ENCODE data around the gene AFAP1L1. TPM values are rescaled to one million over a fixed set of nuclear protein-coding genes. Genes with fewer than 3 reads are reported as not detected.

AFAP1L1 gene
- total RNA-seq, 1 experiment from 2014 or later, result 1.4 TPM

DNA sequence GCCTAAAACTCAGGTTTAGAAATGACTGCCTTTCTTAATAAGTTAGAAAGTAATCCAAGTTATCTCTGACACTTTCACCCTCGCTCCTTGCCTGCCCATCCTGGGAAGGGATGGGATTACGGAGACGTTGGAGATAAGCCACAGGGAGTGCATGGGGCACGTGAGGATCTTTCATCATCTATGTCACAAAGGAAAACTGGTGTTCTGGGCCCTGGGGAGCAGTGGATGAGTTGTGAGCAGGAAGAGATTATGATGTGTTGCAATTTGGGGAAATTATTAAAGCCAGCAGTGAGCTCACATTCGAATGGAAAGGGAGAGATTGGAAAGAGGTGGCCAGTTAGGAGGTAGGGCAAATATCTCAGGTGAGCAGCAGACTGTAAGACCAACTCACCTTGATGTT is 12.8 kb downstream of the AFAP1L1 start:
- no peak for DNase-seq (ENCODE audit: low spot score)

- no peak for DNase-seq (ENCODE audit: low spot score)
These were observed 13.5 kb downstream of the AFAP1L1 start for GRCh38 chr5:149285153-149285552.

GRCh38 chr5:149288436-149288835 is 16.8 kb downstream of the AFAP1L1 start:
- DNase-seq (ENCODE audit: low spot score), result no peak

- no peak for DNase-seq (ENCODE audit: low spot score)
These were observed 17.6 kb downstream of the AFAP1L1 start for GRCh38 chr5:149289301-149289700.

DNA sequence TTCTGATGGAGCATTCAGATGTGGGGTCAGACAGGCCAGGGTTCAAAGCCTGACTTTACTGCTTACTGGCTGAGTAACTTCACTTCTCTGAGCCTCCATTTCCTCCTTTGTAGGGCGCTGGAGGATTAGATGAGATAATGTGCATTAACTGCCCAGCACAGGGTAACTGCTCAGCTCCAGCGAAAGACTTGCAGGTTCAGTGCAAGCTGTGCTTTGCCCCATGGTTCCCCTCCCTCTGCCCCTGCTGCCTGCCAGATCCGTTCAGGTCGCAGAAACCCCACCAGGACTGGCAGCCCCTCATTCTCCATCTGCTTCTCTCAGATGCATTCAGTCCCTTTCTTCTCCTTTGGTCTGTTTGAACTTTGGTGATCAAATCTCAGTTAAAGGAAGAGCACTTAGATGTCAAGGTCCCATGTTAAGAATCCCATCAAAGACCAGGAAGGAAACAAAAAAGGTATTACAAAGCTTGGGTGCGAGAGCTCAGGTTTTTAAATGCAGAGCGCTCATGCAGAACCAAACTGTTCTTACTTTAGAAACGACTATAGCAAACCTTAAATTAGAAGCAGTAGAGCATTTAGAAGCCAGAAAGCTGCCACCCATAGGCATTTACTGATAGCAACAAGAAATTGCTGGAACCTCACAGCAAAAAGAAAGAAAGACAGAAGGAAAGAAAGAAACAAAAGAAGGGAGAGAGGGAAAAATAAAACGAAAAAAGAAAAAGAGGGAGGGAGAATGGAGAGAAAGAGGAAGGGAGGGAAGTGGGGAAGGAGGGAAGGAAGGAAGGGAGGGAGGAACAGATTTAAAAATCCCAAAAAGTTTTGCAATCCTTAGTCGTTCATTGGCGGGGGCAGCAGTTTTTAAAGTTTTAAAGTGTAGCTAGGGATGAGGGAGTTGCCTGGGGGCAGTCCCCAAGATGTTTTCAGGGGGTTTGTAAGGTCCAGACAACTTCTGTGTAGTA is 23.5 kb downstream of the AFAP1L1 start:
- DNase-seq (ENCODE audit: low spot score), result no peak

DNA sequence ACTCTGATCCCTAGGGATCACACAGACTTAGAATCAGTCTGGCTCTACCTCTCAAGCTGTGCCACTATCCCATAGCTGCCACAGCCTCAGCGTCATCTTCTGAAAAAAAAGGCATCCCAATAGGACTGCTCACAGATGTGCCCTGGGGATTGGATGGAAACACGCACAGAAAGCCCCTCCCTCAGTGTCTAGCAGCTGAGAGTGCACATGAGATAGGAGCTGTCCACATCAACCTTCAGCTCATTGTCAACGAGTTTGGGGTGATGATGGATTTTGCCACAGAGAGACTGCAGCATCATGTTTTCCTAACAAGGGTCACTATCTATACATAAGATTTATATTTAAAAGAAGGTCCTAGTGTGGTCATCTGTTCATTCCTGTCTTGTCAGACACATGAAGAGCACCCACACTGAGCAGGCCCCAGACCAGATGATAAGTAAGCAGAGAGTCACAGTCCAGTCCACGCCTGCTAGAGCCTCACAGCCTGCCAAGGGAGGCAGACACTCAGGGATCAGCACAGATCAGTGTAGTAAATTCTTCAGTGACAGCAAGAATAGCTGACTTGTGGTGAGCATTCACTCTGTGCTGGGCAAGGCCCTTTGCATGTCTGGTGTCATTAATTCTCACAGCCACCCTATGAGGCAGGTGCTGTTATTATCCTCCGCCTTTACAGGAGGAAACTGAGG is 25.8 kb downstream of the AFAP1L1 start:
- no peak for DNase-seq (ENCODE audit: low spot score)

- no peak for DNase-seq (ENCODE audit: low spot score)
These were observed 26.5 kb downstream of the AFAP1L1 start for GRCh38 chr5:149298163-149298562.

DNA sequence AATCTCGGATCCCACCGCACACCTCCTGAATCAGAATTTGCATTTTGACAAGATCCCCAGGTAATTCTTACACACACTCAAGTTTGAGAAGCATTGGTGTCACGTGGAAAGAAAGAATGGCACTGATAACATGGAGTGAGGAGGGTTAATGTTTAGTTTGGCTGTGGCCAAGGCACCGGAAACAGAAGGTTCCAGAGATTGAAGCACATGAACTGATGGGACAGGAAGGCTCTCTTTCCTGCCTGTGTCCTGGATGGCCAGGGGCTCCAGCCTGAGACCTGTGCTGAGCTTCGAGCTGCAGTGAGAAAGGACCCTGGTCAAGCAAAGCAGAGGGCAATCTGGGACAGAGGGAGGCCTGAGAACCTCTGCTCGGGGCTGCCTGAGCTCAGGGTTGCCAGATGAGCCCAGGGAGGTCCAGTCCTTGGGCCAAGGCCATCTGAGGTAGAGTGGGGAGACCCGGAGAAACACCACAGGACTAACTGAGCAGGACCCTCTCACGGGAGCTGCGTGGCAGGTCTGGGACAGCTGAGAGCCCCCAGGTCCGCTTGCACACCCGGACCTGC is 27.3 kb downstream of the AFAP1L1 start:
- DNase-seq (ENCODE audit: low spot score), result no peak

DNA sequence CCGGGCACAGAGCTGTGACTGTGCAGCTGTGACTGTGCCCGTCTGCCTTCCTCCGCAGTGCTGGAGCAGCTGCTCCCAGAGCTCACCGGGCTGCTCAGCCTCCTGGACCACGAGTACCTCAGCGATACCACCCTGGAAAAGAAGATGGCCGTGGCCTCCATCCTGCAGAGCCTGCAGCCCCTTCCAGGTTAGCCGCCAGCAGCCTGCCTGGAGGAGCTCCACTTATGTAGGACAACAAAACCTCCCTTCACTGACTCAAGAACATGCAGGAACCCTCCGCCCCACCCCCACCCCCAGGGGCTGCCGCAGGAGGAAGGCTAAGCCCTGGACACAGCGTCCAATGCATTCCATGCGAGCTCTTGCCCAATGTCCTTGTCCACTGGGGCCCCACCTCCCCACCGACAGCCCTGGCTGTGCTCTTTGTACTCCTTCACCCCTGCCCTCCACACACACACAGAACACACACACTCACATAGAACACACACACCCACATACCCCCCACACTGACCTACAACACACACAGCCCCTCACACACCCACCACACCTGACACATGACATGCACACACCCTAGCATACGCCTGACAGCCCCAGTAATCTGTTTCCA is 27.9 kb downstream of the AFAP1L1 start:
- no peak for DNase-seq (ENCODE audit: low spot score)

DNA sequence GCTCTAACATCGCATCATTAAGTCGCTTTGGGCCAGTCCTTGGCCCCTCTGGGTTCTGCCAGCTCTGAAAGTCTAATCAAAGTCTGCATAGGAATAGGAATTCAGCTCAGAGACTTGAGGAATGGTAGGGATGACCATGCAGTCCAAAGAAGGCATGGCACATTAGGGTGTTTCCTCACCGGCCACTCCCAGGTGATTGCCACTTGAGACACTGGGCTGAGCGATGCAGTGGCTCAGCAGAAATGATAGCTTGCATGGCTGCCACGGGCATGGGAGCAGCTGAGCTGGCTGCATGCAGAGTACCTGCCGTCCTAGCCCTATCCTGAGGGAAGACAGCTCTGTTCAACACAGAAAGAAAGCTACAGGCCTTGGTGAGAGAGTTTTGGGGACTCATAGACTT is 28.8 kb downstream of the AFAP1L1 start:
- DNase-seq (ENCODE audit: low spot score), result no peak

DNA sequence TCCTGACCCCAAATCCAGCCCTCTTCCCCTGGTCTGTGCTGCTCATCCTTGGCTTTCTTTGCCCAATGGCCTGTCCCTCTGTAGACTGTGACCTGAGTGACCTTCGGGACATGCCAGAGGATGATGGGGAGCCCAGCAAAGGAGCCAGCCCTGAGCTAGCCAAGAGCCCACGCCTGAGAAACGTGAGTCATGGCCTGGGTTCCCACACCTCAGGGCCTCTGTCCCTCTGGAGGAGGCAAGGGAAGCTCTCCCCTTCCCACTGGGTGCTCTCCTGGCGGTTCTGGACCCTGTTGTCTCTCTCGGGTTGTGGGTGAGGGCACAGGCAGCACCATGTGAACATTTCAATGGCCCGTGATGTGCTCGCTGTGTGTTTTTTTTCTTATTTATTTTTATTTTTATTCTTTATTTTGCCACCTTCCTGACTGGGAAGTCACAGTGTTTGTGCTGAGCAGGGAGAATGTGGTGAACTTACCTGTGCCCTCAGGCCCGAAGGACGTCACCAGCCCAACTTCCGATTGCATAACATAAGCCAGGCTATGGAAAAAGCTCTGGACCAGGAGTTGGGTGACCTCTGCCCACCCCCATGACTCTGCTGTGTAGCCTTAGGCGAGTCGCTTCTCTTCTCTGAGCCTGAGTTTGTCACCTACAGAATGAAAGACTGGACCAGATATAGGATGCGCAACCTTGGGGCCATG is 29.5 kb downstream of the AFAP1L1 start:
- no peak for DNase-seq (ENCODE audit: low spot score)

DNA sequence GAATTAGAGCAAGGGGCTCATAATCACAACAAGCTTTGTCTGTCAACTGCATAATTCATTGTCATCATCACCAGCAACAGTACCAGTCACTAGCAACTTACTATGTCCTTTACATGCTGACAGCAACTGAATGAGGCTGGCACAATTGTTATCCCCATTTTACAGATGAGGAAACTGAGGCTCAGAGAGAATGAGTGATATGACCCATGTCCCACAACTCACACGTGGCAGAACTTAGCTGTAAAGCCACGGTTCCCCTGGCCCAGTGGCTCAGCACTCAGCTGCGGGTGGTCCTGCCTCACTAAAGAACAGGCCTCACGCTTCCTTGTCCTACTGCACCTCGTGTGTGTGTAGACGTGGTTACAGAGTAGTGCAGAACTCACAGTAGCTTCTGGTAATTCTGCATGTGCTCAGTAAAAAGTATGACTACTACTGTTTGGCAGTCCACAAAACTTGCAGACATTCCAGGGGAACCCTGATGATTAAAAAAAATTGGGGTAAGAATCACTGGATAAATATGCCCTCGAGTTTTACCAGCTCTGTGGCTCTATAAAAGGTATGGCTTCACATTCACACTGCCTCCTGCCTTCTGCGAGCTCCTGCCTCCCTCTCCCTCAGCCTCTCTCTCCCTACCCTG is 30.2 kb downstream of the AFAP1L1 start:
- no peak for DNase-seq (ENCODE audit: low spot score)

DNA sequence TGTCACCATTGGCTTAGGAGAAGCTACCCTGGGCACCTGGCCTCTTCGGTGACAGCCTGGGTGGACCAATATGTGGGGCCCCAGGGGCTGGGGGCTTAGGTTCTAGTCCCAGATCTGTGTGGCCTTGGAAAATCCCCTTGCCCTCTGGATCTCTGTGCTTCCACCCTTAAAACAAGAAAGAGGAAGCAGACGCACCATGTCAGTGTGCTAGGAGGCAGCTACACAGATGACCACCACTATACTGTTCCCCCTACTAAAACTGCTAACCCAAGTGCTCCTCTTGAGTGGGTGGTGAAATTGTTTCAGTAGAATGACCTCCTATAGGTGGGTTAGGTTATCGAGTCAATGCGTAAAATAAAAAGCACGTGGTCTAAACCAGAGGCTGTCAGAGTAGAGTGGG is 31.0 kb downstream of the AFAP1L1 start:
- DNase-seq (ENCODE audit: low spot score), result no peak

DNA sequence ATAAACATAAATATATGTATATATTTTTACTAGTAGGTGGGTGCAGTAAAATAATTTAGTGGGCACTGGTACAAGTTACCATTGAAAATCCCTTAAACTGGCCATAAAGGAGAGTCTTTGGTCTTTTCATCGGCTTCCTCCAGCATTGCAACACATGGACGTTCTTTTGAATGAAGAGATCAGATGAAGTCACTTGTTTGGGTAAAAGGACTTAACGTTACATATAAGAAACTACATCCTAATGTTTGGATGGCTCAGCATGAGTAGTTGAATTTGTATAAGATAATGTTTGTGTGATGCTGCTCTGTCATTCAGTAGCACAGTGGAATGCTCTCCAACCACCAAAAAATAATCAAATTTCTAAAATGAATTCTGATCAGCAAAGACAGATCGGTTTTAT is 31.6 kb downstream of the AFAP1L1 start:
- no peak for DNase-seq (ENCODE audit: low spot score)

DNA sequence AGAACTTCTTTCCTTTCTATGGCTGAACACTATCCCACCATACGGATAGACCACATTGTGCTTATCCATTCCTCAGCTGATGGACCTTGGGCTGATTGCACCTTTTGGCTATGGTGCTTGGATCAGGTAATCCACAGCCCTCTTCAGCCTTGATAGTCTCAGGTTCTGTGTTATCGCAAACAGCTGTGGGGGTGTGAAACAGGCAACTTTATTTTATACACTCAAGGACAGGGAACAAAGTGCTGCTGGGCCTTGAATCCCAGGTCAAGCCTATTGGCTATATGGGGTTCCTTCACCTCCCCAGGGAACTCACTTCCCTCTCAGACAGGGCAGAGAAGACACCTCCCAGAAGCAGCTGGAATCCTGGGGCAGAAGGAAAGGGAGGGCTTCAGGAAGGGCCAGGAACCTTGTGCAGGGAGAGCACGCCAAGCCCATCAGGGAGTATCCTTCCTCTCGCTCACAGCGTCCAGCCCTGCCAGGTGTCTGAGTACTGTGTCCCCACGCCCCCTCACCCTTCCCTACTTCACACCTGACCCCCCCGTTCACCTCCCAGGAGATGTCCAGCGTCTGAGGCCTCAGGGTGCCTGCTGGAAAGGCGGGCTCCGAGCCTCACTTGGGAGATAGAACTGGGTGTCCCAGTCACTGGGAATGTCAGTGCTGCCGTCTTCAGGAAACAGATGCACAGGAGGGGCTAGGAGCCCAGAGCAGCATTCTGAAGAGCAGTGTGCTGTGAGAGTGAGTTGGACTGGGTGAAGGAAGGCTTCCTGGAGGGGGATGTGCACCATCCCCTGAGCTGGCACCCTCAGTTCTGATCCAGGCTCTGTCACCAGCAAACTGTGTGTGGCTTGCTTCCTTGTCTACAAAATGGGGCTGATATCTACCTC is 32.8 kb downstream of the AFAP1L1 start:
- DNase-seq (ENCODE audit: low spot score), result no peak

DNA sequence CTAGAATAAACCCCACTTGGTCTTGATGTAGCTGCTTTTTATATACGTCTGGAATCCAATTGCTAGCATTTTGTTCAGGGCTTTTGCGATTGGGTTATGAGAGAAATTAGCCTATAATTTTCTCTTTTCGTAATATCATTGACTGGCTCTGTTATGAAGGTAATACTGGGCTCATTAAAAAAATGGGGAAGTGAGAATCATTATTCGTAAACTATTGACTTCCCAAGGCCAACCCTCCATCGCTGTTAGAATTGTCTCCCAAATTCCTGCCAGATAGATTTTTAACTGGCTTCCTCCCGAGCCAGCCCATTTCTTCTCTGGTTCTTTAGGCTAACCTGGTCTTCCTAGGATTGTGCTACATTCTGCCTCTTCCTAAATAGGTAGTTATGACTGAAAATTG is 37.7 kb downstream of the AFAP1L1 start:
- no peak for DNase-seq (ENCODE audit: low spot score)

- DNase-seq (ENCODE audit: low spot score), result no peak
These were observed 38.8 kb downstream of the AFAP1L1 start for GRCh38 chr5:149310488-149310887.

DNA sequence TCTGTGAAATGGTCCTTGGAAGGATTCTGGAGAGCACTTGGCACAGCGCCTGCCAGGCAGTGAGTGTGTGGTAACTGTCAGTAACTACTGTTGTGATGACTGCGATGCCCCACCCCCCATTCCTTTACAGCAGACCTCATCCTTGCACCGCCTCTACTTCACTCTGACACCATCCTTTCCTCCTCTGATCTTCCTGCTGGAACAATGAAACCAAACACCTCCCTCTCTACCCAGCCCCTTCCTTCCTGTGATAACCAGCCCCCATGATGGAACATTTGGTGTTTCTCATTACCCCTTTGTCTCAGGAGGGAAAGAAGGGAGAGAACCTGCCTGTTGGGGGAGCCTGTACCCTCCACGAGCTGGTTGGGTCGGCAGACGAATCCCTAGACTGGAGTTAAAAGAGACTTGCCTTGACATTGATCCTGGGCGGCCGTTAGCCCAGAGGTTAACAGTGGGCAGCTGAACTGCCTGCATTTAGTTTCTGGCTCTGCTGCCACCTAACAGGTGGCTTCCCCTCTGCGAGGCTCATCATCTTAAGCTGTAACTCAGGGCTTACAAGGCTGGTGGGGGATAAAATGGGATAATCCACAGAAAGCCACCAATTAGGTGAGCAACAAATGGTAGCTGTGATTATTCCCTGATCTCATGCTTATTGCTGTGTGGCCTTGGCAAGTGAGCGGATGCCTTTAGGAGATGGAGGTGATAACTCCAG is 39.4 kb downstream of the AFAP1L1 start:
- peak; percentile 44 for DNase-seq (ENCODE audit: low spot score)

DNA sequence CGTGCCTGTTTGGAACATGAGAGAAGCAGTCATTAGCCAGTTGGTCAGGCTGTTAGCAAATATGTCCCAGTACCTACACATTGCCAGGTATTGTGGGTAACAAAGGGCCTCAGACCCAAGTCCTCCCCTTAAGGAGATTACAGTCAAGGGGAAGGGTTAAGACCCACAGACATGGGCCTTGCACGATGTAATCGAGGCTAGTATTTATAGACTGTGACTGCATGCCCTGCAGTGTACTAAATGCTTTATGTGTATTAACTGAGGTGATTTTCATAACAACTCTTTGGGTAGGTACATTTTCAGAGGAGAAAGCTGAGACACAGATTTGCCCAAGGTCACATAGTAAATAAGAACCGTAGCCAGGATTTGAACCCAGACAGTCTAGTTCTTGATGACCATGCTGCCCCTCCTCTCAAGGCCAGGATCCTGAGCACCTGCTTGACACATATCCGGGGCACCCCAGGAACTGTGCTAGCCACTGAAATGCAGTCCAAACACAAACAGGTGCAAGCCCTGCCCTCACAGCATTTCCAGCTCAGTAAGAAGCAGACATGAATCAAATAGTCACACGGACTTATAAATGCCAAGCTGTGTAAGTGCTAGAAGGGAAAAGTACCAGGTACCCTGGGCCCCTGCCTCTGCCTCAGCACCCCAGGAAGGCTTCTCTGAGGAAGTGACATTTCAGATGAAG is 41.6 kb downstream of the AFAP1L1 start:
- DNase-seq (ENCODE audit: low spot score), result no peak

Measured in A172 (cell line).